ENCODE measurements around the gene ZNF724. TPM values are rescaled to one million over a fixed set of nuclear protein-coding genes. Genes with fewer than 3 reads are reported as not detected.
"Not testable (repeated sequence)": the region's sequence is repeated elsewhere in the genome, so short reads cannot be mapped to it uniquely, and the experiment has no call there.

ZNF724 gene
- 1 to 10 TPM; 1.4 TPM for total RNA-seq
- long read RNA-seq, donor 1, result 0 reads
- long read RNA-seq, donor 2, result 0 reads

GRCh38 chr19:23249911-23250649 lies at the start of gene ZNF724:
TSS of gene ZNF724 (minus strand) at chr19:23250394. CDS start at chr19:23250242, 152 bp downstream.
- peak; percentile 97 for DNase-seq (ENCODE audit: low spot score)
- intact Hi-C loops (cut with DNase I), result no loop called here

- intact Hi-C loops (cut with DNase I), result loop anchor here in 1 of 2 donors (5.0 kb wide), 1 partner anchor 803 kb away; no protein-coding TSS in a partner anchor
- no peak for DNase-seq (ENCODE audit: low spot score)
Measured at GRCh38 chr19:23294141-23294540, 43.9 kb upstream of the ZNF724 start.

GRCh38 chr19:23289966-23290365 lies 39.8 kb upstream of the ZNF724 start:
- DNase-seq (ENCODE audit: low spot score), result not testable (repeated sequence)
- intact Hi-C loops (cut with DNase I), result loop anchor here in 1 of 2 donors (5.0 kb wide), 1 partner anchor 807 kb away; no protein-coding TSS in a partner anchor

DNA sequence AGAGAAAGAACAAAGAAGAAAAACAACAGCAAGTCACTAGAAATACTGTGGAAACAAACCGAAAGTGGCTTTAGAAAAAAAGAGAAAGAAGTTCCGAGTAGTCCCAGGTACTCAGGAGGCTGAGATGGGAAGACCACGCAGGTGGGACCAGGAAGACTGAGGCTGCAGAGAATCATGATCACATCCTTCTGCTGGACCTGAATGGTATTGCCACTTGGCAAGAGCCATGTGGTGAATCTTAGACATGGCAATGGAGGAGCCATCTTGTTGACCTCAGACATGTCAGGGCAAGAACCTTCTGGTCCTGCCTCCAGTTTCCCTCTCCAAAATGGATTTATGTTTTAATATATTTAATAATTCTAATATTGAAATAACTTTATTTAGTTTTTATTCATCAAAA lies 37.4 kb upstream of the ZNF724 start:
- DNase-seq (ENCODE audit: low spot score), result no peak
- intact Hi-C loops (cut with DNase I), result no loop called here

DNA sequence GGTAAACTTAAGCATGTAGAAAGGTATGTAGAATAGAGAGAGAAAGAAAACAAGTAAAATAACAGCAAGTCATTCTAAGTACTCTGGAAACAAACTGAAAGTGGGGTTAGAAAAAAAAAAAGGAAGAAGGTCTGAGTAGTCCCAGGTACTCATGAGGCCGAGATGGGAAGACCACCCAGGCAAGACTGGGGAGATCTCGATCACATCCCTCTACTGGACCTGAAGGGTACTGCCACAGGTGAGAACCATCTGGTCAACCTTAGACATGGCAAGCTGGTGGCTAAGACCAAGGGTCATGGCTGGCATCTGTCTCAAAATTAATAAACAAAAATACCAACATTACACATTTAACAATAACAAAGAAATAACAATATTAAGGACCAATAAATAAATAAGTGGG lies 36.3 kb upstream of the ZNF724 start:
- no peak for DNase-seq (ENCODE audit: low spot score)
- intact Hi-C loops (cut with DNase I), result no loop called here

- no peak for DNase-seq (ENCODE audit: low spot score)
- intact Hi-C loops (cut with DNase I), result no loop called here
Measured at GRCh38 chr19:23285948-23286347, 35.8 kb upstream of the ZNF724 start.

GRCh38 chr19:23285326-23285725 lies 35.1 kb upstream of the ZNF724 start:
- DNase-seq (ENCODE audit: low spot score); intact Hi-C loops (cut with DNase I): not testable (repeated sequence)

GRCh38 chr19:23283925-23284324 lies 33.7 kb upstream of the ZNF724 start:
- no peak for DNase-seq (ENCODE audit: low spot score)

DNA sequence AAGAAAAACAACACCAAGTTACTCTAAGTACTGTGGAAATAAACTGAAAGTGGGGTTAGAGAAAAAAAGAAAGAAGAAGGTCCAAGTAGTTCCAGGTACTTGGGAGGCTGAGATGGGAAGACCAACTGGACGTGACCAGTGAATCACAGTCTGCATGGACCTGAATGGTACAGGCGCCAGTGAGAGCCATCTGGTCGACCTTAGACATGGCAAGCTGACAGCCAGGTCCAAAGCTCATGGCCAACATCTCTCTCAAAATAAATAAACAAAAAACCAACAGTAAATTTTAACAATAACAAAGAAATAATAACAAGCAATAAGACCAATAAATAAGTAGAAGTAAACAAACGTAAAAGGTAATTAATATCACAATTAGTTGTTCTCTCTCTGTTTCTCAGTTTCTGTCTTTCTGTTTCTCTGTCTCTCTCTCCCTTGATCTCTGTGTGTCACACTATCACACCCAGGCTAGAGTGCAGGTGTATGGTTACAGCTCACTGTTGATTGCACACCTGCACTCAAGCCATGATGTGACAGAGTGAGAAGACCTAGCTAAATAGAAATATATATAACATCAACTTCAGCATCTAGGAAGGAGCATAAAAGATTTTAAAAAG lies 31.6 kb upstream of the ZNF724 start:
- no peak for DNase-seq (ENCODE audit: low spot score)
- intact Hi-C loops (cut with DNase I), result no loop called here

More at GRCh38 chr19:23283925-23284324, 33.7 kb upstream of the ZNF724 start:
- intact Hi-C loops (cut with DNase I), result no loop called here

GRCh38 chr19:23278118-23278517 lies 27.9 kb upstream of the ZNF724 start:
- intact Hi-C loops (cut with DNase I), result loop anchor here in 1 of 2 donors (10.0 kb wide), 1 partner anchor 653 kb away; no protein-coding TSS in a partner anchor
- not testable (repeated sequence) for DNase-seq (ENCODE audit: low spot score)

GRCh38 chr19:23273590-23274412 lies 23.6 kb upstream of the ZNF724 start:
- peak; percentile 95 for DNase-seq (ENCODE audit: low spot score)
- intact Hi-C loops (cut with DNase I), result loop anchor here in 1 of 2 donors (10.0 kb wide), 1 partner anchor 649 kb away; no protein-coding TSS in a partner anchor

DNA sequence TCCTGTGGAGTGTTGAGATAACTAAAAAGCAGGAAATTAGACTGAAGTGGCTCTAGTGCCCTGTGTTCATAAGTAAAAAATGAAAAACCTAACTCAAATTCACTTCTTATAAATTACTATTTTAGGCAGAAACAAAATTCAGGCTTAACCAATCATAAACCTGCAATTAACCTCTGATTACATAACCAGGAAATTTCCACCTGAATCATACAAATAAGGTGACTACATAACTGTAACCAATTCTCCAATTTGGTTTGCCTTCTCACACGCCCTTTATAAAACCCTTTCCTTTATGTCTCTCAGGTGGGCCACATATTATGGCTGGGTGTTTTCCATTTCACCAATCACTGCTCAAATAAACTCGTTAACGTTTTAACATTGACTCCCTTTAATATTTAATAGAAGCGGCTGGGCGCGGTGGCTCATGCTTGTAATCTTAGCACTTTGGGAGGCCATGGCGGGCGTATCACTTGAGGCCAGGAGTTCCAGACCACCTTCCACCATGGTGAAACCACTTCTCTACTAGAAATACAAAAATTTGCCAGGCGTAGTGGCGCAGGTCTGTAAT lies 22.9 kb upstream of the ZNF724 start:
- intact Hi-C loops (cut with DNase I), result loop anchor here in 1 of 2 donors (10.0 kb wide), 1 partner anchor 648 kb away; no protein-coding TSS in a partner anchor
- DNase-seq (ENCODE audit: low spot score), result no peak

DNA sequence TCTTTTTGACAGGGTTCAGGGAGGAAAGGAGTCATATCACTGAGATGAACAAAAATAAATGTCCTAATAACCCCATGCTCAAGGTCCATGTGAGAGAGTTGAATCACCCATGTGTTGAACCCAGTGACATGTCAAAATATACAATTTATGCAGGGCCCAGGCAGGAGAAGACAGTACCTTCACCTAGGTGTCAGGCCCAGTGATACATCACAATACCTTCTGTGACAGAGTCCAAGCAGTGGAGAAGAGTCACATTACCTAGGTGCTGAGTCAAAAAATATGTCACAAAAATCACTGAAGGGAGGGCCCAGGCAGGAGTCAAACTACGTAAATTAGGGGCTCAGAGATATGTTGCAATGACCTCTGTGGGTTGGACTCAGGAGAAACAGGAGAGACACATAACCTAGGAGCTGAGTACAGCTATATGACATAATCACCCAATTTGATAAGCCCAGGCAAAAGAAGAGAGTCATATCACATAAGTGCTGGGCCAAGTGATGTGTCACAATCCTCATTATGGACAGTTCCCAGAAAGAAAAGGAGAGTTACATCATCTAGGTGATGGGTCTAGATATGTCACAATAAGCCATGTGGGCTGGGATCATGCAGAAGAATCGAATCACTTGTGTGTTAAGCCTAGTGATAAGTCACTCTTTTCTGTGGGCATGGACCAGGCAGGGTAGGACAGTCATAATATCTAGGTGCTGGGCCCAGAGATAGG lies 13.8 kb upstream of the ZNF724 start:
- DNase-seq (ENCODE audit: low spot score), result no peak
- intact Hi-C loops (cut with DNase I), result no loop called here

DNA sequence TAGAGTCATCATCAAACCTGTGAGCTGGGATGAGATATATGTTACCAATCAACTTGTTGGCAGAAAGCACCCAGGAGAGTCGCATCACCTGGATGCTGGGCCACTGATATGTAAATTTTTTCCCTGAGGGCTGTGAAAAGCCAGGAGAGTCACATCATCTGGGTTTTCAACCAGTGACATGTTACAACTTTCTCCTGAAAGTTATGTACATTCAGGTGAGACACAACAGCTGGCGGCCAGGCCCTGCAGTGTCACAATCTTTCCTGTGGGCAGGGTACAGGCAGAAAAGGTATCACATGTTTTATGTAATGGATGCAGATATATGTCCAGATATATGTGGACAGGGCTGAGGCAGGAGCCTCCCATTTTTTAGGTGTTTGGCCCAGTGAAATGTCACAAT lies 13.2 kb upstream of the ZNF724 start:
- DNase-seq (ENCODE audit: low spot score), result no peak
- intact Hi-C loops (cut with DNase I), result no loop called here

- no peak for DNase-seq (ENCODE audit: low spot score)
- intact Hi-C loops (cut with DNase I), result no loop called here
Measured at GRCh38 chr19:23262920-23263319, 12.7 kb upstream of the ZNF724 start.

DNA sequence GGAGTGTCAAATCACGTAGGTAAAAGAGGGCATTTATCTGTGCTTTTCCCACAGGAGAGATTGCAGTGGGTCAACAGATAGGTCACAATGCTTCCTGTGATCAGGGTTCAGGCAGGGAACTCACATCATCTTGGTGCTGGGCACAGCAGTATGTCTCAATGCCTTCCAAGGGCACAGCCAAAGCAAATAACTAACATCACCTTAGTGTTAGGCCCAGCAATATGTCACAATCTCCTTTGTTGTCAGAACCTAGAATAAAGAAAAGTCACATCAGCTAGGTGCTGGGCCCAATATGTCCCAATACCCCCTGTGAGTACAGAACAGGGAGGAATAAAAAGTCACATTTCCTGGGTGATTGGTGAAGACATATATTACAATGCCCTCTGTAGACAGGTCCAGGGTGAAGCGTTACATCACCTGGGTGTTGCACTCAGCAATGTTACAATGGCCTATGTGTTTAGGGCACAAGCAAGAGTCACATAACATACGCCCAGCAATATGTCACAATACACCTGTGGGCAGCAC lies 11.4 kb upstream of the ZNF724 start:
- intact Hi-C loops (cut with DNase I), result no loop called here
- DNase-seq (ENCODE audit: low spot score), result no peak

- DNase-seq (ENCODE audit: low spot score), result no peak
- intact Hi-C loops (cut with DNase I), result no loop called here
Measured at GRCh38 chr19:23260956-23261355, 10.8 kb upstream of the ZNF724 start.

GRCh38 chr19:23259961-23260360 lies 9.8 kb upstream of the ZNF724 start:
- DNase-seq (ENCODE audit: low spot score), result no peak
- intact Hi-C loops (cut with DNase I), result no loop called here

All from posterior vena cava (tissue), 2 donors.